ENCODE data around the gene DNAH10.

Gene DNAH10

GRCh38 chr12:123761841-123762714 is at the start of gene DNAH10:
Gene DNAH10, plus strand, starts transcription at chr12:123762301. Its CDS starts 36 bp downstream, at chr12:123762337.
- peak; percentile 77 for DNase-seq

GRCh38 chr12:123712780-123713319 is 49.3 kb upstream of the DNAH10 start:
- peak; percentile 28 for DNase-seq

DNA sequence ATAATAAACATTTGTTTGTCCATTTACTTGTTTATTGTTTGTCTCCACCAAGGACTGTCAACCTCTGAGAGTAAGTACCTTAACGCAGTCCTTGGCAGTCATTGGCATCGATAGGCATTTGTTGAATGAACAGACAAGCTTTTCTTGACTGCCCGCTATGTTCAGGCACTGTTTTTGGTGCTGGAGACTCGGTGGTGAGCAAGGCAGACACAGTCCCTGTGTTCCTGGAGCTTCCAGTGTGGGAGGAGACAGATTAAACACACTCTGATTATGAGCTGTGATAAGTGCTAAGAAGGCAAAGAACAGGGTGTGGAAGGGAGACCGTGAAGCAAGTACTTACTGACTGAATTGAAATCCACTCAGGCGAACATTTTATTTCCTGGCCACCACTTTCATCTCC is 48.7 kb upstream of the DNAH10 start:
- no peak for DNase-seq

DNA sequence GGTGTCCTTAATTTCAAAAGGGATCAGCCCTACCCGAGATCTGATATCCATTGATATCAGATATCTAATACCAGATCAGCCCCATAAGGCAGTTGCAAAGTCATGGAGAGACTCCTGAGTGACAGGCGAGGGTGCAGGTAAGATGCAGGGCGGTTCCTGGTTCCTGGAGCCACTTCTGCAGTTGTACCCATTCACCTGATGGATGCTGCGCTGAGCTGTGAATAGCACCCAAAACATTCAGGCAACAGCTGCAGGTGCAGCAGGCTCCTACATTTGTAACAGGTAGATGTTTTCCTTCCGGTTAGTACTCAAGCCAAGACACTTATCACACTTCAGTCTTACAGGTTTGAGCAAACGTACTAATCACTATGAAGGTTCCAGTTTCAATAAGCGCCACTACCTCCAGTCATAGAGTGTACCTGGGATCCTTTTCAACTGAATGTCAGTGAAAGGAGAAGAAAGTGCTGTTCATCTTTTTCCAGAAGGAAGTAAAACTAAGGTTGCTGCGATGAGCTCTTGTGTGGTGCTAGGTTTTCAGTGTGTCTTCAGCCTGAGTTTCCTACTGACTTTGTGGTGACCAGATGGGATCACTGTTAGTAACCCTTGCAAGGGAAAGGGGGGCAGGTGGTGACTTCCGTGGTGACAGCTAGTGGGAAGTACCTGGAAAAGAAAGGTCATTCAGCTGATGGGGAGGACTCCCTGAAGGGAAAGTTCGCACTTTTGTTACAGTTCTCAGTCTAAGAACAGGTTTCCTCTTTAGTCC is 48.1 kb upstream of the DNAH10 start:
- DNase-seq: no peak

GRCh38 chr12:123715195-123715594 is 46.9 kb upstream of the DNAH10 start:
- no peak for DNase-seq

GRCh38 chr12:123717350-123717749 is 44.8 kb upstream of the DNAH10 start:
- DNase-seq: no peak

- no peak for DNase-seq
Observed at GRCh38 chr12:123720141-123720814, 41.8 kb upstream of the DNAH10 start.

- no peak for DNase-seq
Observed at GRCh38 chr12:123721245-123721644, 40.9 kb upstream of the DNAH10 start.

GRCh38 chr12:123723011-123723410 is 39.1 kb upstream of the DNAH10 start:
- no peak for DNase-seq

GRCh38 chr12:123723765-123724164 is 38.3 kb upstream of the DNAH10 start:
- DNase-seq: no peak

DNA sequence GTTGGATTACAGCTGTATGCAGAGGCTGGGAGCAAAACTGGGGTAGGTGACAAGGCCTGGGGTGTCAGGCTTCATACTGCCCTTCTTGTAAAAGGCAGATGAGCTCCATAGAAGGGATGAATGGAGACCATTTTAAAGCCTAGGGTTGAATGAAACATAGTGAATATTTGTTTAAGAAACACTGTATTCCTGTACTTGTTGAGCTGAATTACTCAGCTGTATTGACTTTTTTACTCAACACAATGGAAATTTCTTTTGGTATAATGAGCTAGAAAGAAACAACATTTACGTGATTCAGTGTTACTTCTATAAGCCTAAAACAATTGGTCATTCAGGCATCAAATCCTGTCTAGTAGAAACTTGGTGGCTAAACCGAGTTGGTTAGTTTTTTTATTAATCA is 35.9 kb upstream of the DNAH10 start:
- DNase-seq: no peak

GRCh38 chr12:123726962-123727361 is 35.1 kb upstream of the DNAH10 start:
- DNase-seq: no peak

DNA sequence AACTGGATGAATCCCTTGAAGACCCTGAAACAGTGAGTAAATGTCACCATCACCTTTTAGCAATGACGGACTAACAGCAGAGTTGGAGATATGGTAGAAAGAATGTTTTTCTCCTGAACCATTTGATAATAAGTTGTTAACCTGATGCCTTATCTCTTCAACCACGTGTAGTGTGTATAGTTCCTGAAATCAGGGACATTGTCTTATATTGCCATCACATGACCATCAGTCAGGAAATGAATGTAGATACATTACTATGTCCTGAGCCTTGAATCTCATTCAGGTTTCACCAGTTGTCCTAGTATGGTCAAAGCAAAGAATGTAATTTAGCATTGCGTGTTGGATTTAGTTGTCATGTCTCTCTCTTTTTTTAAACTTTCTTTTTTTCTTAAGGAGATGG is 34.2 kb upstream of the DNAH10 start:
- no peak for DNase-seq

DNA sequence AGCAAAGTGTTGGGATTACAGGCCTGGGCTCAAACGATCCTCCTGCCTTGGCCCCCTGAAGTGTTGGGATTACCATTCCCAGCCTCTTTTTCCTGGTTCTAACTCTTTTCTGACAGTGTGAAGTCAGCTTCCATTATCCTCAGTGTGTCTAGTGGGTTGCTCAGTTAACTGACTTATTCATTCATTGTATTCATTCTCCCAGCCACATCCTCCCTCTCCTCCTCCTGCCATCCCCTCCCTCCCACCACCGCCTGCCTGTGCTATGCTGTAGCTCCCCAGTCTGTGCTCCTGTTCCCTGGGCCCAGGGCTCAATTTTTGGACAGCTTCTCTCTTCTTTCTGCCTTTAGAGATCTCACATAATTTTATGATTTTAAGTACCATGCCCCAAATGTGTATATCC is 30.5 kb upstream of the DNAH10 start:
- no peak for DNase-seq

- no peak for DNase-seq
Observed at GRCh38 chr12:123732251-123732650, 29.9 kb upstream of the DNAH10 start.

DNA sequence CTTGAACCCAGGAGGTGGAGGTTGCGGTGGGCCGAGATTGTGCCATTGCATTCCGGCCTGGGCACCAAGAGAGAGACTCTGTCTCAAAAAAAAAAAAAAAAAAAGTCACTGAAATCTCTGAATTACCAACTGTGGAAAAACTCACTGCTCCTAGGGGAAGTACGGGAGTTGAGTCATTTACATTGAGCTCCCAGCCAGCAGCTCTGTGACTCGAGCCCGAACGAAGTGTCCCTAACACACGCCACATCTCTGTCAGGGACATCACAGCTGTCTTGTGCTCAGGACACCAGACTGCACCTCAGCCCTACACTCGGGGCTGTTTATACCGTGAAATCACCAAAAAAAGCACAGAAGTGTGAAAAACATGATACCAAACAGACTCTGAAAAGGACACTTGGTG is 28.9 kb upstream of the DNAH10 start:
- DNase-seq: no peak

DNA sequence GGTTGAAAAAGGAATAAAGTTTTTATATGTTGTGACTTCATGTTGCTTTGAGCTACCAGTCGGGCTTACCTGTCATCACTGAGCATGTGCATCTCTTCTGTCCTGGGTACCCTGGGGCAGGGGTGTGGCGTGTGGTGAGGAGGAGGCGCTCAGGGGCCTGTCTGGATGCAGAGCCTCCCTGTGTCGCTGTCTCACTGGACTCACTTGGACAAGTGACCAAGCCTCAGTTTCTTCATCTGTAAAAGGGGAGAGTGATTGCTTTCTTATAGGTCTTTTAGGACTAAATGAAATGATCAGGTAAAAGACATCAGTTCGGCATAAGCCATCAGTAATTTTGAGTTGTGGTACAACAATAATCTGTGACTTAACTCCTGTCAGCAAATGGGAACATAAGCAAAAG is 27.8 kb upstream of the DNAH10 start:
- DNase-seq: no peak

GRCh38 chr12:123741937-123742572 is 20.0 kb upstream of the DNAH10 start:
- no peak for DNase-seq

DNA sequence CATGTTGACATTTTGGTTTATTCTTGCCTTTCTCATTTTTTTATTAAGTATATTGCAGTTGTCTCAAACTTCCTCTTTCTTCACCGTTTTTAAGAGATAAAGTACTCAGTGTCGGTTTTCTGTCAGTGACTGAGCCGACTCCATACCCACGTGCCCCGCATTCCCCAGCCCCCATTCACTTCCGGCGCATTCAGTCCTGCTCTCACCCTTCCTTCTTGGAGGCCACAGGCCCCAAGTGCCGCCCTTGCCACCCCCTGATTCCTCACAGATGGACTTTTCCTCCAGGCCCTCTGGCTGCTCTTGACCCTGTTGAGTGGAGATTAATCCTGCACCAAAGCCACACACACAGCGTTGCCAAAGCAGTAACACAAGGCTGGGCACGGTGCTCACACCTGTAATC is 19.1 kb upstream of the DNAH10 start:
- DNase-seq: no peak

DNA sequence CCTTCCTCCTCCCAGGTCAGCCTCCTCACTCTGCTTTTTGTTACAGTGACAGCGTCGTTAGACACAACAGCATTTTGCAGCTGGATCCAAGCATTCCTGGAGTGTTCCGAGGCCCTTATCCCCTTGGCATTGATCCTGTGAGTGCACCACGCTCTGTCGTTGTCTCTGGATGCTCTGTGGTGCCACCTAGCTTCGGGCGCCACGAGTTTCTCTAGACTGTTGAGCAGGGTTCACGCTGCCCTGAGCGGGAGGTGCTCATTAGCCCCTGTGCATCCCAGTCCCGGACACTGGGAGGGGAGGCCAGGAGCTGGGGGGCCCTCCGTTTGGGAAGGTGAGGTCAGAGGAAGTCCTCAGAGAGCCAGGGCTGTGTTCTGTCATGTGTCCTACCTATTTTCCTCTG is 17.3 kb upstream of the DNAH10 start:
- no peak for DNase-seq

GRCh38 chr12:123747309-123747708 is 14.8 kb upstream of the DNAH10 start:
- DNase-seq: no peak

GRCh38 chr12:123748161-123748560 is 13.9 kb upstream of the DNAH10 start:
- DNase-seq: no peak

DNA sequence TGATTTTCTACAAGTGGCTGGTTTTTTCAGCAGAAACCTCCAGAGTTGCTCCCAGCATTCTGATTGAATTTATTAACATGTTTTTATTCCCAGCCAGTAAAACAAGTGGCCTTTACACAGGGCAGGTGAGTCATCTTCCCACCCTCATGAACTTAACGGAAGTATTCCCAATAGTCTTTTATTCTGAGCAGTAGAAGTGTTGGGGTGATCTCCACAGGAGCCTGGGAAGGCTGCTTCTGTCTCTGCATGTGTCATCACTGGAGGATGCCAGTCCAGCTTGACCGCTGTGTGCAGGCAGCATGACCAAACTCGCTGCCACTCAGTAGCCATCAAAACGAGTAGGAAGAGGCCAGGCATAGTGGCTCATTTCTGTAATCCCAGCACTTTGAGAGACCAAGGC is 13.4 kb upstream of the DNAH10 start:
- no peak for DNase-seq

All from NCI-H1105 (cell line).